ENCODE data around the gene LENG9.

LENG9 gene

GRCh38 chr19:54444737-54445136 lies 18.8 kb downstream of the LENG9 start:
- Histone ChIP-seq H3K4me3 (ENCODE audit: low read length) (no peak overlapping the region), H3K36me3 (ENCODE audit: insufficient read depth, low read length) (peaks cover 21% of the 10 kb centered on the region), H3K27me3 (ENCODE audit: control insufficient read depth, insufficient read depth, low read length) (no peaks in the 10 kb centered on the region), H3K4me1 (ENCODE audit: control insufficient read depth, insufficient read depth, low read length) (peaks cover 8% of the 10 kb centered on the region), H3K9ac (ENCODE audit: low read depth, low read length) (no peak overlapping the region), H3K9me3 (replicated peaks; ENCODE audit: low read length) (no peaks in the 10 kb centered on the region), H3K4me2 (ENCODE audit: low read length) (no peak overlapping the region)

GRCh38 chr19:54440641-54441040 lies 22.9 kb downstream of the LENG9 start:
- no peak overlapping the region for H3K9ac ChIP-seq (ENCODE audit: low read depth, low read length)
- no peaks in the 10 kb centered on the region for H3K9me3 ChIP-seq (replicated peaks; ENCODE audit: low read length)
- H3K4me3 ChIP-seq (ENCODE audit: low read length), result no peak overlapping the region
- H3K4me1 ChIP-seq (ENCODE audit: control insufficient read depth, insufficient read depth, low read length), result no peaks in the 10 kb centered on the region
- no peak overlapping the region for H3K4me2 ChIP-seq (ENCODE audit: low read length)
- H3K27me3 ChIP-seq (ENCODE audit: control insufficient read depth, insufficient read depth, low read length), result no peaks in the 10 kb centered on the region
- peaks cover 15% of the 10 kb centered on the region for H3K36me3 ChIP-seq (ENCODE audit: insufficient read depth, low read length)

GRCh38 chr19:54439174-54439851 lies 24.3 kb downstream of the LENG9 start:
- Histone ChIP-seq H3K36me3 (ENCODE audit: insufficient read depth, low read length) (peaks cover 6% of the 10 kb centered on the region), H3K4me1 (ENCODE audit: control insufficient read depth, insufficient read depth, low read length) (no peaks in the 10 kb centered on the region), H3K9ac (ENCODE audit: low read depth, low read length) (no peak overlapping the region), H3K4me3 (ENCODE audit: low read length) (no peak overlapping the region), H3K27me3 (ENCODE audit: control insufficient read depth, insufficient read depth, low read length) (no peaks in the 10 kb centered on the region), H3K4me2 (ENCODE audit: low read length) (no peak overlapping the region), H3K9me3 (replicated peaks; ENCODE audit: low read length) (no peaks in the 10 kb centered on the region)

GRCh38 chr19:54436628-54437252 lies 26.8 kb downstream of the LENG9 start:
- Histone ChIP-seq H3K9ac (ENCODE audit: low read depth, low read length) (no peak overlapping the region), H3K9me3 (replicated peaks; ENCODE audit: low read length) (no peaks in the 10 kb centered on the region), H3K4me2 (ENCODE audit: low read length) (no peak overlapping the region), H3K36me3 (ENCODE audit: insufficient read depth, low read length) (peaks cover 6% of the 10 kb centered on the region), H3K27me3 (ENCODE audit: control insufficient read depth, insufficient read depth, low read length) (peaks cover 3% of the 10 kb centered on the region), H3K4me3 (ENCODE audit: low read length) (no peak overlapping the region), H3K4me1 (ENCODE audit: control insufficient read depth, insufficient read depth, low read length) (no peaks in the 10 kb centered on the region)

- Histone ChIP-seq H3K9ac (ENCODE audit: low read depth, low read length) (no peak overlapping the region), H3K4me3 (ENCODE audit: low read length) (no peak overlapping the region), H3K4me1 (ENCODE audit: control insufficient read depth, insufficient read depth, low read length) (no peaks in the 10 kb centered on the region), H3K9me3 (replicated peaks; ENCODE audit: low read length) (no peaks in the 10 kb centered on the region), H3K27me3 (ENCODE audit: control insufficient read depth, insufficient read depth, low read length) (peaks cover 3% of the 10 kb centered on the region), H3K4me2 (ENCODE audit: low read length) (no peak overlapping the region), H3K36me3 (ENCODE audit: insufficient read depth, low read length) (peaks cover 6% of the 10 kb centered on the region)
These were observed 27.5 kb downstream of the LENG9 start for GRCh38 chr19:54436031-54436523.

GRCh38 chr19:54435551-54436016 lies 28.0 kb downstream of the LENG9 start:
- Histone ChIP-seq H3K4me1 (ENCODE audit: control insufficient read depth, insufficient read depth, low read length) (no peaks in the 10 kb centered on the region), H3K4me3 (ENCODE audit: low read length) (no peak overlapping the region), H3K36me3 (ENCODE audit: insufficient read depth, low read length) (peaks cover 6% of the 10 kb centered on the region)

GRCh38 chr19:54434873-54435214 lies 28.7 kb downstream of the LENG9 start:
- Histone ChIP-seq H3K27me3 (ENCODE audit: control insufficient read depth, insufficient read depth, low read length) (peaks cover 8% of the 10 kb centered on the region), H3K9ac (ENCODE audit: low read depth, low read length) (no peak overlapping the region), H3K4me1 (ENCODE audit: control insufficient read depth, insufficient read depth, low read length) (no peaks in the 10 kb centered on the region), H3K36me3 (ENCODE audit: insufficient read depth, low read length) (peaks cover 3% of the 10 kb centered on the region), H3K4me3 (ENCODE audit: low read length) (no peak overlapping the region), H3K9me3 (replicated peaks; ENCODE audit: low read length) (no peaks in the 10 kb centered on the region), H3K4me2 (ENCODE audit: low read length) (no peak overlapping the region)

More at GRCh38 chr19:54435551-54436016, 28.0 kb downstream of the LENG9 start:
- no peak overlapping the region for H3K9ac ChIP-seq (ENCODE audit: low read depth, low read length)
- H3K4me2 ChIP-seq (ENCODE audit: low read length), result no peak overlapping the region
- H3K27me3 ChIP-seq (ENCODE audit: control insufficient read depth, insufficient read depth, low read length), result peaks cover 3% of the 10 kb centered on the region
- H3K9me3 ChIP-seq (replicated peaks; ENCODE audit: low read length), result no peaks in the 10 kb centered on the region

- Histone ChIP-seq H3K4me2 (ENCODE audit: low read length) (no peak overlapping the region), H3K36me3 (ENCODE audit: insufficient read depth, low read length) (peaks cover 3% of the 10 kb centered on the region), H3K9ac (ENCODE audit: low read depth, low read length) (no peak overlapping the region), H3K4me3 (ENCODE audit: low read length) (no peak overlapping the region), H3K4me1 (ENCODE audit: control insufficient read depth, insufficient read depth, low read length) (no peaks in the 10 kb centered on the region), H3K27me3 (ENCODE audit: control insufficient read depth, insufficient read depth, low read length) (peaks cover 13% of the 10 kb centered on the region), H3K9me3 (replicated peaks; ENCODE audit: low read length) (no peaks in the 10 kb centered on the region)
These were observed 29.3 kb downstream of the LENG9 start for GRCh38 chr19:54434112-54434872.

GRCh38 chr19:54433697-54434096 lies 29.9 kb downstream of the LENG9 start:
- peaks cover 19% of the 10 kb centered on the region for H3K27me3 ChIP-seq (ENCODE audit: control insufficient read depth, insufficient read depth, low read length)
- no peaks in the 10 kb centered on the region for H3K36me3 ChIP-seq (ENCODE audit: insufficient read depth, low read length)
- no peaks in the 10 kb centered on the region for H3K9me3 ChIP-seq (replicated peaks; ENCODE audit: low read length)
- no peak overlapping the region for H3K4me2 ChIP-seq (ENCODE audit: low read length)
- no peaks in the 10 kb centered on the region for H3K4me1 ChIP-seq (ENCODE audit: control insufficient read depth, insufficient read depth, low read length)
- H3K4me3 ChIP-seq (ENCODE audit: low read length), result no peak overlapping the region
- H3K9ac ChIP-seq (ENCODE audit: low read depth, low read length), result no peak overlapping the region

GRCh38 chr19:54432144-54432738 lies 31.3 kb downstream of the LENG9 start:
- Histone ChIP-seq H3K27me3 (ENCODE audit: control insufficient read depth, insufficient read depth, low read length) (peaks cover 23% of the 10 kb centered on the region), H3K9me3 (replicated peaks; ENCODE audit: low read length) (no peaks in the 10 kb centered on the region), H3K4me1 (ENCODE audit: control insufficient read depth, insufficient read depth, low read length) (no peaks in the 10 kb centered on the region), H3K4me3 (ENCODE audit: low read length) (no peak overlapping the region), H3K4me2 (ENCODE audit: low read length) (no peak overlapping the region), H3K9ac (ENCODE audit: low read depth, low read length) (no peak overlapping the region), H3K36me3 (ENCODE audit: insufficient read depth, low read length) (no peaks in the 10 kb centered on the region)

- Histone ChIP-seq H3K4me3 (ENCODE audit: low read length) (no peak overlapping the region), H3K27me3 (ENCODE audit: control insufficient read depth, insufficient read depth, low read length) (peaks cover 23% of the 10 kb centered on the region), H3K4me2 (ENCODE audit: low read length) (no peak overlapping the region), H3K9ac (ENCODE audit: low read depth, low read length) (no peak overlapping the region), H3K36me3 (ENCODE audit: insufficient read depth, low read length) (no peaks in the 10 kb centered on the region), H3K4me1 (ENCODE audit: control insufficient read depth, insufficient read depth, low read length) (no peaks in the 10 kb centered on the region), H3K9me3 (replicated peaks; ENCODE audit: low read length) (no peaks in the 10 kb centered on the region)
These were observed 32.2 kb downstream of the LENG9 start for GRCh38 chr19:54431255-54431838.

Data from skeletal muscle satellite cell (primary cell).